ENCODE measurements around the gene CD86.

DNA sequence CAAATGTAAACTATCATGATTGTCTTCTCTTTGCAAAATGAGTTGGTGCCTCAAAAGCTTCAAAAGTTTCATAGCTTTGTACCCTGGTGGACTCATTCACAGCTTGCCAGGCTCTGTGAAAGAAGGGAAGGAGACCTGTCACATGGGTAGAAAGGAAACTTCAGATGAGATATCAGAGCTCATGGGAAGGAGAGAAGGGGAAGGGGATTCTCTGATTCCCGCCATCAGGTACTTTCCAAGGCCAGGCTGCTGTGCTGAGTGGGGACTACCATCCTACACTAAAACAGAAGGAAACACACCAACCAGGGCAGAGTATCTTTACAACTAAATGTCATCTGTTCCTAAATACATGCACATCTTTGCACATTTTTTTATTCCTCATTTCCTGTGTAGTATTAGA lies 42.3 kb upstream of the CD86 start:
- TF ChIP-seq POLR2A (IDR thresholded peaks at IDR 0.05): no peak
- TF ChIP-seq, protein P1, sequence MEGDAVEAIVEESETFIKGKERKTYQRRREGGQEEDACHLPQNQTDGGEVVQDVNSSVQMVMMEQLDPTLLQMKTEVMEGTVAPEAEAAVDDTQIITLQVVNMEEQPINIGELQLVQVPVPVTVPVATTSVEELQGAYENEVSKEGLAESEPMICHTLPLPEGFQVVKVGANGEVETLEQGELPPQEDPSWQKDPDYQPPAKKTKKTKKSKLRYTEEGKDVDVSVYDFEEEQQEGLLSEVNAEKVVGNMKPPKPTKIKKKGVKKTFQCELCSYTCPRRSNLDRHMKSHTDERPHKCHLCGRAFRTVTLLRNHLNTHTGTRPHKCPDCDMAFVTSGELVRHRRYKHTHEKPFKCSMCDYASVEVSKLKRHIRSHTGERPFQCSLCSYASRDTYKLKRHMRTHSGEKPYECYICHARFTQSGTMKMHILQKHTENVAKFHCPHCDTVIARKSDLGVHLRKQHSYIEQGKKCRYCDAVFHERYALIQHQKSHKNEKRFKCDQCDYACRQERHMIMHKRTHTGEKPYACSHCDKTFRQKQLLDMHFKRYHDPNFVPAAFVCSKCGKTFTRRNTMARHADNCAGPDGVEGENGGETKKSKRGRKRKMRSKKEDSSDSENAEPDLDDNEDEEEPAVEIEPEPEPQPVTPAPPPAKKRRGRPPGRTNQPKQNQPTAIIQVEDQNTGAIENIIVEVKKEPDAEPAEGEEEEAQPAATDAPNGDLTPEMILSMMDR (IDR thresholded peaks at IDR 0.05): no peak

Data from right lobe of liver (tissue), 4 donors.